Epithelial cell of esophagus (primary cell): ENCODE measurements around the gene PADI1.
A peak's percentile ranks its signal among the peaks of the same experiment; 100 is the strongest.

ENCODE experiments used
- DNase-seq: peaks from one replicate; pipeline ENCODE4 v3.0.0; 2010; ENCODE audit warnings: low read depth
- H3K4me3 ChIP-seq: 2 replicates; pipeline ENCODE4 v1.5.1; 2011; ENCODE audit warnings: mild to moderate bottlenecking, low read length, control low read depth
- CTCF ChIP-seq: IDR thresholded peaks from 2 replicates; pipeline ENCODE4 v1.5.1; 2011; ENCODE audit warnings: low read depth, mild to moderate bottlenecking, low read length, control low read depth, inconsistent platforms; ENCODE audit not compliant: insufficient read depth; ENCODE audit errors: missing control alignments

The PADI1 gene

DNA sequence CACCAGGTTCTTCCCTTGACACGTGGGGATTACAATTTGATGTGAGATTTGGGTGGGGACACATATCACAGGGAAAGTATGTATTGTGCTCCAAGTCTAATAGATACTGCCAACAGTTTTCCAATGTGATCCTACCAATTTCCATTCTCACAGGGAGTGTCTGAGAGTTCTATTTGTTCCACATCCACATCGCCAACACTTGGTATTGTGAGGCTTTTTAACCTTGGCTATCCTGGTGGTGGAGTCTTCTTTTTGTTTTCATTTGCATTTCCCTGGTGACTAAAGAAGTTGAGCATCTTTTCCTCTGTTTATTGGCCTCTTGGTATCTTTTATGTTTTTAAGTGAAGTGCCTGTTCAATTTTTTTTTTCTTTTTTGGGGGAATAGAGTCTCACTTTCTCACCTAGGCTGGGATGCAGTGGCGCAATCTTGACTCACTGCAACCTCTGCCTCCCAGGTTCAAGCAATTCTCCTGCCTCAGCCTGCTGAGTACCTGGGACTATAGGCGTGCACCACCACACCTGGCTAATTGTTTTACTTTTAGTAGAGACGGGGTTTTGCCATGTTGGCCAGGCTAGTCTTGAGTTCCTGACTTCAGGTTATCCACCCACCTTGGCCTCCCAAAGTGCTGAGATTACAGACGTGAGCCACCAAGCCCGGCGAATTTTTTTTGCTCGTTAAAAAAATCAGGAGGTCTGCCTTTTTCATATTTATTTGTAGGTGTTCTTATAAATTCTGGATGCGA is 15.9 kb upstream of the PADI1 start:
- TF ChIP-seq CTCF = no peak
- no peak for DNase-seq
- no peak overlapping the region for H3K4me3 ChIP-seq

DNA sequence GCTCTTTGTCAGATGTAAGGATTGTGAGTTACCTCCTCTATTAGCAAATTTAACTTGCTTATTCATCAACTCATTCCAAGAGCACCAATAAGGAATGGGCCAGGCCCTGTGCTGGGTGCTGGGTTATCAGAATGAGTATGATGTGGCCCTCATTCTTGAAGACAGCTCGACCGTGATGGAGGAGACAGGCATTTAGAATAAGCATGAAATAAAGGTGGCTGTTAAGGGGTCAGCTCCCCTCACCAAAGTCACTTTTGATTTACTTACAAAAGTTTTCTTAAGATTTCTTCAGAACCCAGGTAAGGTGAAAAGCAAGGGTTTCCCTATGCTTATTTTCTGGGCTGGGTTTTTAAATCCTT is 15.3 kb upstream of the PADI1 start:
- no peak for TF ChIP-seq CTCF
- H3K4me3 ChIP-seq = no peak overlapping the region
- DNase-seq = peak; percentile 53

DNA sequence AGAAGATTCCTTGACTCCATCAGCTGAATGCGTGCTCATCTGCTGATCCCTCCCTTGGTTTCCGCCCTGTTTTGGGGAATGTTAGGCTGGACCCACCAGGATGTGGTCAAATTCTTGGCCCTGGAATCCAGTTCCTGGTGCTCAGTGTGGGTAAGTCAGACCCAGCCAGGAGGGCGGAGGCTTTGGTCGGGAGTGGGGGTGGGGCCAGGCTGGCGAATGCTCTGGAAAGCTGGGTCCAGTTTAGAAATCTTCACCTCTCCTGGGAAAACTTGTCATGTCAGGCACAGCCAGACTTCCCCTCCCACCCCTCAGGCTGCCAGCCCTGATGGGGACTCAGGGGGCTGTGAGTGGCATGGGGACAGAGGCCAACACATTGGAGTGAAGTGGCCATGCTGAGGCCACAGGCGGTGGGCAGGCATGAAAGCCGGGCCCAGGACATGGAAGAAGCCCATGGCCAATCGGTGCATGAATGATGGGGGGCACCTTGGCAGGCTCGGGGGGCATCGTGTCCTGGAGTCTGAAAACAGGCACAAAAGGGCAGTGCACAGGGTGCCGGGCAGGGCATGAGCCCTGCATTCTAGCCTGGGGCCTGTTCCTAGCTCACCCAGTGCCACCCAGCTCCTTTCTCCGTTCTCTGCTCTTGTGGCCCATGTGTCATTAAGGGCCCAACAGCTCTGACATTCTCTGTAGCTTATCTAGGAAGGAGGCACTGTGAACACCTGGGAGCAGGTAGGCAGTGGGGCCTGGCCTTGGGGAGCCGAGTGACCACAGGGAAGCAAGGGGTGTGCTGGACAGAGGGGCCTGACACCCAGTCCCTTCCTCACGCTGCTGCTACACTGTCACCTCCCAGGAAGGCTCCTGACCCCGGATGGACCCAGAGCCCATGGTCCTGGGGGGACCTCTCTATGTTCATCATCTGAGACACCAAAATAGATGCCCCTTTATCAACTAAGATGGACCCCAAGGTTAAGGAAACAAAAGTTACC is 14.6 kb upstream of the PADI1 start:
- H3K4me3 ChIP-seq = no peak overlapping the region
- peak; percentile 95 for DNase-seq
- TF ChIP-seq CTCF = no peak

GRCh38 chr1:17191990-17192242 is 13.0 kb upstream of the PADI1 start:
- no peak for DNase-seq
- no peak for TF ChIP-seq CTCF
- H3K4me3 ChIP-seq = no peak overlapping the region

DNA sequence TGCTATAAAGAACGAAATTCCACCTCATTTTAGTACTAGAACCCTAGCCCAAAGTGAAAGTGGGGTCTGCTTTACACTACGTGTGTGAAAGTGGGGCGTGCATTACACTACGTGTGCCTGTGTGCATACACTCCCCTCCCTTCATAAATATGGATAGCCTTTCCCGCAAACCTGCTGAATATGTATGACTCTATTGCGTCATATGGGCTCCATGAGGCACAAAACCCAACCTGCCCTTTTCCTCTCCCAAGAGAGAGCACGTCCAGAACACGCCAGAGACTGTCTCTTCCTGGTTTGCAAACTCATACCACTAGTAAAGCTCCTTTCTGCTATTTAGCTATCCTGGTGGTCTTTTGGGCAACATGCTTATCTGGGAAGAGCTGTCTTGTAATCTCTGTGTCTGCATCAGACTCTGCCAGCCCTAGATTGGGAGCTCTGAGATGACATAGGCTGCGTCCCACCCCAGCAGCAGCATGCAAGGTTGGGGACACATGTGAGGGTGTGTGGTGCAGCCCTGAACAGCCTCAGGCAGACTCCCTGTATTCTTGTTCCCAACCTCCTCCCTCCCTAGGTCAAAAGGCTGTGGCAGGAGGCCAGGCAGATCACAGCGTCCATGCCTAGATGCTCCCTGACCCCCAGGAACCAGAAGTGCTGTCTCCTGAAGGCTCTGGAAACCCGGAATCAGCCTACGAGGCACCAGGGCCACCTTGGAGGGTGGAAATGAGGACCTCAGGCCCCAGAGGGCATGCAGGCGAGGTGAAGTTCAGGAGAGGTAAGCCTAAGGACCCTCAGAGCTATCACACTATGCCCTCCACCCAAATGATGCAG is 12.3 kb upstream of the PADI1 start:
- TF ChIP-seq CTCF = no peak
- H3K4me3 ChIP-seq = no peak overlapping the region
- peak; percentile 88 for DNase-seq

GRCh38 chr1:17193222-17194132 is 11.5 kb upstream of the PADI1 start:
- no peak for DNase-seq
- TF ChIP-seq CTCF = no peak
- no peak overlapping the region for H3K4me3 ChIP-seq
